Neural progenitor cell (in vitro differentiated cells): ENCODE measurements around the gene INSR.

Experiments used
- EZH2 ChIP-seq: fragments of 200-600 bp; sonication (generic); IDR thresholded peaks from 2 replicates; pipeline ENCODE4 v1.6.1; 2017; ENCODE audit warnings: antibody characterized with exemption, mild to moderate bottlenecking, moderate library complexity
- EZH2phosphoT487 ChIP-seq: fragments of 200-600 bp; sonication (generic); IDR thresholded peaks from 2 replicates; pipeline ENCODE4 v1.6.1; 2017; ENCODE audit warnings: antibody characterized with exemption
- TF ChIP-seq, protein P1 (sequence below): fragments of 200-600 bp; sonication (generic); IDR thresholded peaks from 2 replicates; pipeline ENCODE4 v1.5.1; 2017; ENCODE audit warnings: antibody characterized with exemption, mild to moderate bottlenecking

DNA sequence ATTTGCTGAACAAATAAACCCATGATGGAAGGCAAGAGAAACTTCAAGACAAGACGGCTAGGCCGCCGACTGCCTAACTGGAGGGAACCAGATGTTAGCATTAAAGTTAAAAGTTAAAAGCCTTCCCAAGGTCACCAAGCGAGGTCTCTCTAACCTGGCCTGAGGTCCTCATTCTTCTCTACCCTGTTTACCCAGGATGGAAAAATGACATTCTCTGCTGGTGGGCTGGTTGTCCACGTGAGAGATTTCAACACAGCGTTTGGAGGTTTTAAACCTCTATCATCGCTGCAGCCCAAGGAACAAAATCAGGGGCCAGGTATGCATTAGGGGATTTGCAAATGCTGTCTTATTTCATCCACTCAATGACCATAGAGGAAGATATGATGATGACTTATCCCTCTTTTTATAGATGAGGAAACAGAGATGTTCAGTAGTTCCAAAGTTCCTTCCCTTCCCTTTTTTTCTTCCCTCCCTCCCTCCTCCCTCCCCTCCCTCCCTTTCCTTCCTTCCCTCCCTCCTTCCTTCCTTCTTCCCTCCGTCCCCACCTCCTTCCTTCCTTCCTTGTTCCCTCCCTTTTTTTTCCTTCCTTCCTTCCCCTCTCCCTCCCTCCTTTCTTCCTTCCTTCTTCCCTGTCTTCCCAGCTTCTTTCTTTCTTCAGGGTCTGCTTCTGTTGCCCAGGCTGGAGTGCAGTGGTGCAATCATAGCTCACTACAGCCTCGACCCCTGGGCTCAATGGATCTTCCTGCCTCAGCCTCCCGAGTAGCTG, 79.7 kb downstream of the INSR start:
- TF ChIP-seq EZH2 = no peak
- no peak for TF ChIP-seq EZH2phosphoT487
- TF ChIP-seq, protein P1, sequence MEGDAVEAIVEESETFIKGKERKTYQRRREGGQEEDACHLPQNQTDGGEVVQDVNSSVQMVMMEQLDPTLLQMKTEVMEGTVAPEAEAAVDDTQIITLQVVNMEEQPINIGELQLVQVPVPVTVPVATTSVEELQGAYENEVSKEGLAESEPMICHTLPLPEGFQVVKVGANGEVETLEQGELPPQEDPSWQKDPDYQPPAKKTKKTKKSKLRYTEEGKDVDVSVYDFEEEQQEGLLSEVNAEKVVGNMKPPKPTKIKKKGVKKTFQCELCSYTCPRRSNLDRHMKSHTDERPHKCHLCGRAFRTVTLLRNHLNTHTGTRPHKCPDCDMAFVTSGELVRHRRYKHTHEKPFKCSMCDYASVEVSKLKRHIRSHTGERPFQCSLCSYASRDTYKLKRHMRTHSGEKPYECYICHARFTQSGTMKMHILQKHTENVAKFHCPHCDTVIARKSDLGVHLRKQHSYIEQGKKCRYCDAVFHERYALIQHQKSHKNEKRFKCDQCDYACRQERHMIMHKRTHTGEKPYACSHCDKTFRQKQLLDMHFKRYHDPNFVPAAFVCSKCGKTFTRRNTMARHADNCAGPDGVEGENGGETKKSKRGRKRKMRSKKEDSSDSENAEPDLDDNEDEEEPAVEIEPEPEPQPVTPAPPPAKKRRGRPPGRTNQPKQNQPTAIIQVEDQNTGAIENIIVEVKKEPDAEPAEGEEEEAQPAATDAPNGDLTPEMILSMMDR = no peak
